H9 (cell line): ENCODE data around the gene KCNC2. TPM values are rescaled to one million over a fixed set of nuclear protein-coding genes. Genes with fewer than 3 reads are reported as not detected.

Experiments
- DNase-seq: peaks from one replicate; pipeline ENCODE4 v3.0.0-alpha.2; 2017
- H2AFZ ChIP-seq: one replicate; pipeline ENCODE4 v1.6.1; 2013; ENCODE audit warnings: mild to moderate bottlenecking, low read length, control low read depth, moderate library complexity
- H2AK5ac ChIP-seq: 2 replicates; pipeline ENCODE4 v1.6.1; 2013; ENCODE audit warnings: low read length, control low read depth, mixed read lengths; ENCODE audit not compliant: insufficient read length
- H2BK120ac ChIP-seq: one replicate; pipeline ENCODE4 v1.6.1; 2013; ENCODE audit warnings: low read depth, mild to moderate bottlenecking, low read length, control low read depth, inconsistent platforms; ENCODE audit not compliant: poor library complexity, severe bottlenecking
- H2BK12ac ChIP-seq: 2 replicates; pipeline ENCODE4 v1.6.1; 2013; ENCODE audit warnings: low read length, control low read depth, mixed read lengths, low read depth; ENCODE audit not compliant: insufficient read length
- H2BK15ac ChIP-seq: 2 replicates; pipeline ENCODE4 v1.6.1; 2013; ENCODE audit warnings: low read depth, low read length, control low read depth
- H2BK20ac ChIP-seq: one replicate; pipeline ENCODE4 v1.6.1; 2013; ENCODE audit warnings: low read depth, mild to moderate bottlenecking, low read length, control low read depth, inconsistent platforms; ENCODE audit not compliant: poor library complexity, severe bottlenecking
- H2BK5ac ChIP-seq: 2 replicates; pipeline ENCODE4 v1.6.1; 2013; ENCODE audit warnings: low read length, control low read depth, mixed read lengths; ENCODE audit not compliant: insufficient read length
- H3K14ac ChIP-seq: 2 replicates; pipeline ENCODE4 v1.6.1; 2013; ENCODE audit warnings: low read length, control low read depth; ENCODE audit not compliant: insufficient read depth
- H3K18ac ChIP-seq: 2 replicates; pipeline ENCODE4 v1.6.1; 2013; ENCODE audit warnings: low read depth, mild to moderate bottlenecking, mixed read lengths, low read length, control low read depth; ENCODE audit not compliant: insufficient read length
- H3K23ac ChIP-seq: 2 replicates; pipeline ENCODE4 v1.6.1; 2013; ENCODE audit warnings: low read length, control low read depth, mixed read lengths, low read depth; ENCODE audit not compliant: insufficient read length
- H3K23me2 ChIP-seq: 2 replicates; pipeline ENCODE4 v1.6.1; 2013; ENCODE audit warnings: low read depth, mild to moderate bottlenecking, mixed read lengths, low read length, control low read depth; ENCODE audit not compliant: insufficient read length, poor library complexity, severe bottlenecking
- H3K27ac ChIP-seq: 2 replicates; pipeline ENCODE4 v1.5.1; 2013; ENCODE audit warnings: low read length, control low read depth, mixed read lengths, low read depth; ENCODE audit not compliant: insufficient read length
- H3K27me3 ChIP-seq: 2 replicates; pipeline ENCODE4 v1.6.1; 2013; ENCODE audit warnings: low read length, control low read depth, inconsistent platforms; ENCODE audit not compliant: insufficient read depth
- H3K4ac ChIP-seq: 2 replicates; pipeline ENCODE4 v1.6.1; 2013; ENCODE audit warnings: low read depth, mild to moderate bottlenecking, control low read depth, inconsistent platforms, low read length, moderate library complexity
- H3K4me1 ChIP-seq: 2 replicates; pipeline ENCODE4 v1.6.1; 2013; ENCODE audit warnings: low read length, control low read depth, inconsistent platforms; ENCODE audit not compliant: insufficient read depth
- H3K4me2 ChIP-seq: 2 replicates; pipeline ENCODE4 v1.6.1; 2013; ENCODE audit warnings: low read length, control low read depth, mixed read lengths; ENCODE audit not compliant: insufficient read length, insufficient read depth
- H3K56ac ChIP-seq: 2 replicates; pipeline ENCODE4 v1.6.1; 2013; ENCODE audit warnings: low read depth, mild to moderate bottlenecking, mixed read lengths, low read length, control low read depth; ENCODE audit not compliant: insufficient read length
- H3K79me1 ChIP-seq: 2 replicates; pipeline ENCODE4 v1.6.1; 2013; ENCODE audit warnings: low read depth, mild to moderate bottlenecking, moderate library complexity, low read length, control low read depth, inconsistent platforms; ENCODE audit not compliant: insufficient read depth, poor library complexity, severe bottlenecking
- H3K79me2 ChIP-seq: 2 replicates; pipeline ENCODE4 v1.6.1; 2013; ENCODE audit warnings: low read length, control low read depth, inconsistent platforms; ENCODE audit not compliant: insufficient read depth
- H3K9ac ChIP-seq: 2 replicates; pipeline ENCODE4 v1.6.1; 2013; ENCODE audit warnings: low read length, control low read depth, mixed read lengths; ENCODE audit not compliant: insufficient read length; ENCODE audit errors: extremely low read depth
- H3K9me3 ChIP-seq: one replicate; pipeline ENCODE4 v1.6.1; 2013; ENCODE audit warnings: low read depth, low read length, inconsistent platforms; ENCODE audit not compliant: control insufficient read depth
- H3T11ph ChIP-seq: one replicate; pipeline ENCODE4 v1.6.1; 2013; ENCODE audit warnings: mild to moderate bottlenecking, low read length, control low read depth, inconsistent platforms
- H4K20me1 ChIP-seq: one replicate; pipeline ENCODE4 v1.6.1; 2013; ENCODE audit not compliant: control insufficient read depth, insufficient read length, insufficient read depth
- H4K5ac ChIP-seq: 2 replicates; pipeline ENCODE4 v1.6.1; 2013; ENCODE audit warnings: low read depth, mild to moderate bottlenecking, mixed read lengths, low read length, control low read depth; ENCODE audit not compliant: insufficient read length
- H4K8ac ChIP-seq: replicated peaks from 2 replicates; pipeline ENCODE4 v1.6.1; 2013; ENCODE audit warnings: low read length, control low read depth, mixed read lengths, low read depth; ENCODE audit not compliant: insufficient read length
- H4K91ac ChIP-seq: 2 replicates; pipeline ENCODE4 v1.6.1; 2013; ENCODE audit warnings: low read depth, mild to moderate bottlenecking, moderate library complexity, mixed read lengths, low read length, control low read depth; ENCODE audit not compliant: insufficient read length
- H3K27ac Mint-ChIP-seq, 3 experiments: 2 replicates in 2 of 3; 3 replicates in 1 of 3; pipeline ENCODE4 v1.8.0; 2020 to 2021; ENCODE audit warnings: mixed read lengths in 3 of 3, mild to moderate bottlenecking in 1 of 3, moderate library complexity in 1 of 3
- H3K27me3 Mint-ChIP-seq: 2 replicates; pipeline ENCODE4 v1.8.0; 2021; ENCODE audit warnings: low read depth, mild to moderate bottlenecking, moderate library complexity, mixed read lengths
- H3K36me3 Mint-ChIP-seq, 3 experiments: 2 replicates in 2 of 3; 3 replicates in 1 of 3; pipeline ENCODE4 v1.8.0; 2020 to 2021; ENCODE audit warnings: low read depth in 3 of 3, mixed read lengths in 3 of 3; ENCODE audit not compliant: insufficient read depth in 1 of 3
- H3K4me1 Mint-ChIP-seq, 2 experiments: 2 replicates each; pipeline ENCODE4 v1.8.0; 2020; ENCODE audit warnings: mixed read lengths in 2 of 2
- H3K4me3 Mint-ChIP-seq, 2 experiments: 2 replicates in 1 of 2; 3 replicates in 1 of 2; pipeline ENCODE4 v1.8.0; 2020 to 2021; ENCODE audit warnings: mild to moderate bottlenecking in 2 of 2, mixed read lengths in 2 of 2, moderate library complexity in 1 of 2
- H3K9me3 Mint-ChIP-seq, 2 experiments: 2 replicates in 1 of 2; 3 replicates in 1 of 2; pipeline ENCODE4 v1.8.0; 2020; ENCODE audit warnings: mild to moderate bottlenecking in 2 of 2, mixed read lengths in 2 of 2, moderate library complexity in 1 of 2
- CTCF ChIP-seq: fragments of 200-600 bp; sonication (generic); conservative IDR thresholded peaks from 3 replicates; pipeline ENCODE4 v1.8.0; 2021; ENCODE audit warnings: antibody characterized with exemption, mild to moderate bottlenecking
- total RNA-seq: library from RNA; stranded (reverse); gene quantifications from 2 replicates; pipeline ENCODE4 v1.2.1, GENCODE V29; 2021

KCNC2 gene
- total RNA-seq, 1 experiment from 2014 or later = not detected

- H2AK5ac ChIP-seq = no peak overlapping the region
- no peaks in the 10 kb centered on the region for H3K23me2 ChIP-seq
- H2BK12ac ChIP-seq = no peak overlapping the region
- H2BK15ac ChIP-seq = no peak overlapping the region
- H3K23ac ChIP-seq = no peak overlapping the region
- no peaks in the 10 kb centered on the region for H3K9me3 Mint-ChIP-seq
- no peaks in the 10 kb centered on the region for H3K27me3 ChIP-seq
- no peak overlapping the region for H3K9ac ChIP-seq
- H2BK120ac ChIP-seq = no peak overlapping the region
- peaks cover 0 to 3% of the 10 kb centered on the region in 2 experiments; a peak in 2 of 4 replicates for H3K4me1 Mint-ChIP-seq
- no peak overlapping the region for H3T11ph ChIP-seq
- no peaks in the 10 kb centered on the region for H3K36me3 Mint-ChIP-seq
- no peak overlapping the region for H3K27ac ChIP-seq
- H3K27me3 Mint-ChIP-seq = no peaks in the 10 kb centered on the region
- H2AFZ ChIP-seq = no peak overlapping the region
- no peak overlapping the region for H3K4me2 ChIP-seq
- no peak overlapping the region for H3K4me3 Mint-ChIP-seq
- no peak for DNase-seq
- H4K20me1 ChIP-seq = no peaks in the 10 kb centered on the region
- no peak overlapping the region for H4K8ac ChIP-seq
- H3K9me3 ChIP-seq = no peaks in the 10 kb centered on the region
- TF ChIP-seq CTCF = no peak
- no peak overlapping the region for H4K91ac ChIP-seq
- H3K14ac ChIP-seq = no peak overlapping the region
- no peak overlapping the region for H4K5ac ChIP-seq
- H2BK5ac ChIP-seq = no peak overlapping the region
- no peak overlapping the region for H3K56ac ChIP-seq
- H3K18ac ChIP-seq = no peak overlapping the region
- no peak overlapping the region for H3K27ac Mint-ChIP-seq
- no peaks in the 10 kb centered on the region for H3K79me2 ChIP-seq
- H3K4ac ChIP-seq = no peak overlapping the region
- H2BK20ac ChIP-seq = no peak overlapping the region
- no peaks in the 10 kb centered on the region for H3K4me1 ChIP-seq
- no peaks in the 10 kb centered on the region for H3K79me1 ChIP-seq
Measured at GRCh38 chr12:75099210-75099609, 110.4 kb downstream of the KCNC2 start.
